Esophagus squamous epithelium (tissue), 4 donors: ENCODE measurements around the gene ZNF121.

Experiments used
- POLR2A ChIP-seq, 4 donors: fragments of 450-650 bp; IDR thresholded peaks; one replicate each; pipeline ENCODE4 v1.6.1; 2017; ENCODE audit warnings: antibody characterized with exemption in 4 of 4, mild to moderate bottlenecking in 4 of 4, moderate library complexity in 3 of 4
- TF ChIP-seq, protein P1 (sequence below), 6 experiments: fragments of 450-650 bp in 4 of 6; fragments of 200-600 bp in 2 of 6; sonication (generic) in 2 of 6; IDR thresholded peaks; one replicate each; pipeline ENCODE4 v1.5.1; 2016 to 2019; ENCODE audit warnings: antibody characterized with exemption in 6 of 6, mild to moderate bottlenecking in 4 of 6, moderate library complexity in 4 of 6

DNA sequence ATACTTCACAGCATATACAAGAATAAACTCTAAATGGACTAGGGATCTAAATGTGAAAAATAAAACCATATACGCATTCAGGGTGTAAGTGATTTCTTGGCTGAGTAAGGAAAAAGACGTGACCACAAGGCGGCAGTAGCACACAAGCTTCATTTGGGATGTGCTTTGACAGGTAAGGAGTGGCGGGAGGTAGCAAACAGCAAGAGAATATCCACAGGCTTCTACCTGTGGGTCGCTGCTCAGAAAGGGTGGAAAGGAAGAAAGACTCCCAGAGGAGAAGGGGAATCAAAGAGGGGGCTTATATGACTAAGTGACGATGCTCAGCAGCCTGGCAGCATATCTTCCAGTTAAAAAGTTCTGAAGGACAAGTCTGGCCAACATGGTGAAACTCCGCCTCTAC is 2.5 kb upstream of the ZNF121 start:
- TF ChIP-seq POLR2A (IDR thresholded peaks at IDR 0.05) = no peak
- TF ChIP-seq, protein P1, sequence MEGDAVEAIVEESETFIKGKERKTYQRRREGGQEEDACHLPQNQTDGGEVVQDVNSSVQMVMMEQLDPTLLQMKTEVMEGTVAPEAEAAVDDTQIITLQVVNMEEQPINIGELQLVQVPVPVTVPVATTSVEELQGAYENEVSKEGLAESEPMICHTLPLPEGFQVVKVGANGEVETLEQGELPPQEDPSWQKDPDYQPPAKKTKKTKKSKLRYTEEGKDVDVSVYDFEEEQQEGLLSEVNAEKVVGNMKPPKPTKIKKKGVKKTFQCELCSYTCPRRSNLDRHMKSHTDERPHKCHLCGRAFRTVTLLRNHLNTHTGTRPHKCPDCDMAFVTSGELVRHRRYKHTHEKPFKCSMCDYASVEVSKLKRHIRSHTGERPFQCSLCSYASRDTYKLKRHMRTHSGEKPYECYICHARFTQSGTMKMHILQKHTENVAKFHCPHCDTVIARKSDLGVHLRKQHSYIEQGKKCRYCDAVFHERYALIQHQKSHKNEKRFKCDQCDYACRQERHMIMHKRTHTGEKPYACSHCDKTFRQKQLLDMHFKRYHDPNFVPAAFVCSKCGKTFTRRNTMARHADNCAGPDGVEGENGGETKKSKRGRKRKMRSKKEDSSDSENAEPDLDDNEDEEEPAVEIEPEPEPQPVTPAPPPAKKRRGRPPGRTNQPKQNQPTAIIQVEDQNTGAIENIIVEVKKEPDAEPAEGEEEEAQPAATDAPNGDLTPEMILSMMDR (IDR thresholded peaks at IDR 0.05) = peak; percentile 38 to 86 (median 68)
